K562 (cell line): ENCODE results near the gene BCL7C. TPM values are rescaled to one million over a fixed set of nuclear protein-coding genes. Genes with fewer than 3 reads are reported as not detected.
A peak's percentile ranks its signal among the peaks of the same experiment; 100 is the strongest.

Experiments
- ATAC-seq: fragments of 200-7000 bp; cut with Tn5 transposase; 3 replicates; pipeline ENCODE4 v1.9.1; 2020; ENCODE audit warnings: moderate library complexity
- BruUV-seq: library from RNA; stranded (reverse); fragments of 400-500 nt; replicated peaks from 2 replicates; lab custom pipeline; 2021; lab: Mats Ljungman, UMichigan
- CTCF ChIA-PET: fragments of 300-600 bp; formaldehyde crosslinking; extraction: SDS; loops from one replicate; lab custom pipeline; 2021; ENCODE audit warnings: low intra/inter-chr PET ratio; lab: Yijun Ruan, JAX
- POLR2A ChIA-PET: fragments of 300-600, 350-650 bp; sonication (Branson Sonifier 250); formaldehyde crosslinking; extraction: SDS; loops from one replicate; lab custom pipeline; 2021; ENCODE audit warnings: antibody characterized with exemption, inconsistent platforms; lab: Yijun Ruan, JAX
- DNase-seq, 4 experiments: peaks; one replicate each; pipeline versions ENCODE4 v3.0.0 to v3.0.0-alpha.2; 2011 to 2018; ENCODE audit warnings: low spot score in 3 of 4, mixed read lengths in 3 of 4; ENCODE audit errors: extremely low read depth in 1 of 4
- FAIRE-seq: peaks from 2 replicates; lab custom pipeline; 2011; peaks lifted over from hg19 to GRCh38; lab: Jason Lieb, UNC
- H2AFZ ChIP-seq: 2 replicates; pipeline ENCODE4 v1.6.0; 2011; ENCODE audit warnings: low read depth, low read length, control low read depth, inconsistent platforms
- H3K27ac ChIP-seq: fragments of 200-600 bp; 3 replicates; pipeline ENCODE4 v1.8.0; 2011; ENCODE audit warnings: low read depth, mild to moderate bottlenecking, control low read depth, inconsistent platforms, low read length, moderate library complexity, mixed read lengths; ENCODE audit errors: extremely low read depth
- H3K27me3 ChIP-seq, 2 experiments: fragments of 300-600 bp in 1 of 2; 2 replicates in 1 of 2; 3 replicates in 1 of 2; pipeline versions ENCODE4 v1.6.0 to v1.8.0; 2011; ENCODE audit warnings: inconsistent platforms in 2 of 2, low read length in 2 of 2, mild to moderate bottlenecking in 1 of 2, mixed read lengths in 1 of 2, moderate library complexity in 1 of 2; ENCODE audit not compliant: control insufficient read depth in 2 of 2, insufficient read depth in 2 of 2
- H3K36me3 ChIP-seq: fragments of 300-600 bp; 3 replicates; pipeline ENCODE4 v1.8.0; 2011; ENCODE audit warnings: mild to moderate bottlenecking, low read length, inconsistent platforms; ENCODE audit not compliant: control insufficient read depth, insufficient read depth
- H3K4me1 ChIP-seq, 2 experiments: fragments of 200-600 bp in 1 of 2; replicated peaks in 1 of 2; 2 replicates in 1 of 2; 3 replicates in 1 of 2; pipeline versions ENCODE4 v1.5.1 to v1.8.0; 2011; ENCODE audit warnings: inconsistent platforms in 2 of 2, low read length in 2 of 2, mild to moderate bottlenecking in 1 of 2, mixed read lengths in 1 of 2, moderate library complexity in 1 of 2; ENCODE audit not compliant: control insufficient read depth in 2 of 2, insufficient read depth in 2 of 2
- H3K4me2 ChIP-seq: 2 replicates; pipeline ENCODE4 v1.6.1; 2011; ENCODE audit warnings: low read length, control low read depth, inconsistent platforms, mixed read lengths; ENCODE audit not compliant: insufficient read depth
- H3K4me3 ChIP-seq: fragments of 200-600 bp; sonication (generic), shearing (Covaris generic); 2 replicates; pipeline ENCODE4 v1.5.1; 2016; ENCODE audit warnings: control low read depth, inconsistent platforms
- H3K79me2 ChIP-seq: fragments of 200-600 bp; 3 replicates; pipeline ENCODE4 v1.8.0; 2011; ENCODE audit warnings: low read length, inconsistent platforms; ENCODE audit not compliant: control insufficient read depth, insufficient read depth
- H3K9ac ChIP-seq, 2 experiments: 2 replicates each; pipeline versions ENCODE4 v1.6.0 to v1.6.1; 2011; ENCODE audit warnings: low read depth in 2 of 2, low read length in 2 of 2, control low read depth in 1 of 2, inconsistent platforms in 1 of 2, mild to moderate bottlenecking in 1 of 2, mixed read lengths in 1 of 2; ENCODE audit not compliant: insufficient read depth in 1 of 2
- H3K9me1 ChIP-seq: one replicate; pipeline ENCODE4 v1.6.0; 2011; ENCODE audit warnings: inconsistent platforms, mild to moderate bottlenecking, low read length, moderate library complexity; ENCODE audit not compliant: control insufficient read depth, insufficient read depth
- H3K9me3 ChIP-seq: replicated peaks from 2 replicates; pipeline ENCODE4 v1.5.1; 2011; ENCODE audit warnings: low read depth, low read length, inconsistent platforms; ENCODE audit not compliant: control insufficient read depth, insufficient read depth
- H4K20me1 ChIP-seq: replicated peaks from 2 replicates; pipeline ENCODE4 v1.6.1; 2011; ENCODE audit warnings: low read length, inconsistent platforms, mixed read lengths; ENCODE audit not compliant: control insufficient read depth, insufficient read depth
- ATF7 ChIP-seq: fragments of 450-650 bp; IDR thresholded peaks from 2 replicates; pipeline ENCODE4 v1.7.1; 2014; ENCODE audit warnings: mild to moderate bottlenecking, moderate library complexity
- CBX5 ChIP-seq: IDR thresholded peaks from 2 replicates; pipeline ENCODE4 v1.6.1; 2014; ENCODE audit warnings: low read depth, borderline replicate concordance
- CC2D1A ChIP-seq: fragments of 450-650 bp; IDR thresholded peaks from 2 replicates; pipeline ENCODE4 v1.6.1; 2017; ENCODE audit warnings: mild to moderate bottlenecking
- CREM ChIP-seq: IDR thresholded peaks from 2 replicates; pipeline ENCODE4 v1.6.1; 2014; ENCODE audit warnings: antibody characterized with exemption, low read depth
- ELF2 ChIP-seq: fragments of 250-450 bp; sonication (Bioruptor Pico); IDR thresholded peaks from 2 replicates; pipeline ENCODE4 v1.5.0; 2021; ENCODE audit warnings: mild to moderate bottlenecking
- FOXP1 ChIP-seq: sonication (generic); formaldehyde crosslinking; IDR thresholded peaks from 2 replicates; pipeline ENCODE4 v1.8.0; 2022; ENCODE audit warnings: mild to moderate bottlenecking, missing genetic modification reagents
- GABPB1 ChIP-seq: sonication (generic); formaldehyde crosslinking; IDR thresholded peaks from 2 replicates; pipeline ENCODE4 v1.8.0; 2022; ENCODE audit warnings: mild to moderate bottlenecking, missing genetic modification reagents
- HDAC1 ChIP-seq, 2 experiments: fragments of 450-650 bp; IDR thresholded peaks; 2 replicates each; pipeline ENCODE4 v1.6.1; 2016 to 2017; ENCODE audit warnings: inconsistent platforms in 1 of 2, mild to moderate bottlenecking in 1 of 2, moderate library complexity in 1 of 2
- HDAC6 ChIP-seq: IDR thresholded peaks from 2 replicates; pipeline ENCODE4 v1.6.1; 2012; ENCODE audit warnings: low read depth, mild to moderate bottlenecking, control low read depth, inconsistent platforms, low read length, moderate library complexity
- MLLT1 ChIP-seq, 2 experiments: fragments of 450-650 bp; IDR thresholded peaks; 2 replicates each; pipeline ENCODE4 v1.6.1; 2016
- RAD21 ChIP-seq, 2 experiments: fragments of 250-450 bp in 1 of 2; fragments of 450-650 bp in 1 of 2; sonication (Bioruptor Pico) in 1 of 2; formaldehyde crosslinking in 1 of 2; IDR thresholded peaks in 1 of 2; conservative IDR thresholded peaks in 1 of 2; 2 replicates each; pipeline versions ENCODE4 v1.4.0 to v1.8.0; 2020 to 2022; ENCODE audit warnings: mild to moderate bottlenecking in 2 of 2, moderate library complexity in 1 of 2
- SETDB1 ChIP-seq: IDR thresholded peaks from one replicate; pipeline ENCODE4 v1.6.1; 2012; ENCODE audit warnings: low read length, control low read depth, inconsistent platforms
- SMARCA4 ChIP-seq: fragments of 450-650 bp; IDR thresholded peaks from 2 replicates; pipeline ENCODE4 v1.6.1; 2016
- SUPT5H ChIP-seq: fragments of 450-650 bp; IDR thresholded peaks from 2 replicates; pipeline ENCODE4 v1.6.1; 2016
- WGBS: fragments of 100-300 bp; shearing (Covaris generic); methylation state at CpG from one replicate; pipeline ENCODE4 v1.1.6; 2016; ENCODE audit warnings: low coverage, mixed read lengths; ENCODE audit not compliant: insufficient coverage; ENCODE audit errors: missing lambda C conversion rate; 5-methylcytosine and 5-hydroxymethylcytosine counted together
- in situ Hi-C: fragments of 300-500 bp; cut with MboI; formaldehyde crosslinking; loops from 4 replicates; pipeline ENCODE4 v1.15.0; 2018; ENCODE audit warnings: inconsistent platforms, mixed read lengths
- intact Hi-C: fragments of 100-400 bp; cut with micrococcal nuclease; formaldehyde crosslinking; loops from 2 replicates; pipeline ENCODE4 v1.14.2; 2022
- polyA plus RNA-seq, 8 experiments: library from polyadenylated mRNA; depleted of rRNA in 4 of 8; stranded (reverse) in 5 of 8; unstranded in 3 of 8; fragments of >200 nt; fragmentation: Nextera tagmentation in 2 of 8; fragmentation: Illumina TruSeq in 1 of 8; extraction: Ambion mirVana in 2 of 8; extraction: Trizol in 1 of 8; gene quantifications; 2 replicates each; pipeline versions ENCODE4 v1.2.1 to v1.2.3, GENCODE V29; 2011 to 2014; ENCODE audit warnings: inconsistent platforms in 1 of 8, missing spikeins in 1 of 8
- total RNA-seq, 7 experiments: library from RNA; depleted of rRNA in 6 of 7; stranded (reverse); fragments of >200 nt in 6 of 7; fragmentation: Illumina TruSeq in 2 of 7; extraction: Trizol in 2 of 7; gene quantifications; 2 replicates each; pipeline versions ENCODE4 v1.2.1 to v1.2.3, GENCODE V29; 2011 to 2021; ENCODE audit warnings: low replicate concordance in 1 of 7

Gene BCL7C
- total and polyA plus RNA-seq, 9 of the 15 experiments (the other 6 are each of a cell fraction or from before 2014, with no cell fraction given) = 1.7 to 85.8 (median 19.6) TPM

GRCh38 chr16:30937692-30938091 is 43.8 kb upstream of the BCL7C start:
- POLR2A ChIA-PET = interaction anchor here (0.6 kb wide), 1 partner anchor 215 kb away, joined by 3 read pairs; no protein-coding TSS in a partner anchor

GRCh38 chr16:30934827-30935557 is 41.1 kb upstream of the BCL7C start:
- no peaks in the 10 kb centered on the region for H3K9me3 ChIP-seq
- peaks cover 58% of the 10 kb centered on the region; the same call in 2 of the 3 replicates for H3K36me3 ChIP-seq
- H3K4me1 ChIP-seq = peaks cover 0 to 6% of the 10 kb centered on the region in 2 experiments; a peak in 3 of 5 replicates
- H3K79me2 ChIP-seq = no peaks in the 10 kb centered on the region
- H3K27me3 ChIP-seq = no peaks in the 10 kb centered on the region
- peak; percentile 96 for ATAC-seq
- CTCF ChIA-PET = interaction anchor here (0.7 kb wide), 1 partner anchor 448 kb away, joined by 3 read pairs; no protein-coding TSS in a partner anchor
- H3K27ac ChIP-seq = peak overlapping the region; percentile 21; the same call in 2 of the 3 replicates
- peaks cover 3% of the 10 kb centered on the region for H3K9me1 ChIP-seq
- H3K9ac ChIP-seq = peak overlapping the region in 1 of 2 experiments; percentile 17; a peak in 1 of 4 replicates
- FAIRE-seq = peak; percentile 83
- H3K4me3 ChIP-seq = no peak overlapping the region
- intact Hi-C loops = loop anchor here (2.0 kb wide), 1 partner anchor 16 kb away; no protein-coding TSS in a partner anchor
- BruUV-seq = no TSS peak
- POLR2A ChIA-PET = interaction anchor here (0.6 to 0.9 kb wide), 3 partner anchors 8 to 90 kb away, joined by 3 to 4 read pairs (median 4); no protein-coding TSS in a partner anchor
- 31% methylated on average over 12 of the region's 12 CpGs for WGBS
- H2AFZ ChIP-seq = no peak overlapping the region
- H3K4me2 ChIP-seq = no peak overlapping the region
- DNase-seq = peak; percentile 61 to 79 (median 72)
- in situ Hi-C loops = no loop called here
- H4K20me1 ChIP-seq = no peaks in the 10 kb centered on the region
- 0 out of 2 replicates have a peak, but pooled peaks have one; percentile 27 for TF ChIP-seq GABPB1 (CRISPR knock-in tag)
- no peak for TF ChIP-seq SETDB1
- TF ChIP-seq SMARCA4 = no peak
- TF ChIP-seq HDAC1 (IDR thresholded peaks at IDR 0.05) = peak in 1 of 2 experiments; percentile 39; a peak in 1 of 4 replicates
- TF ChIP-seq SUPT5H = peak; percentile 47; the same call in 1 of the 2 replicates
- TF ChIP-seq MLLT1 (IDR thresholded peaks at IDR 0.05) = 0 out of 4 replicates have a peak, but pooled peaks of 1 of the 2 experiments have one; percentile 61
- TF ChIP-seq ELF2 = no peak
- TF ChIP-seq ATF7 = peak; percentile 55; the same call in 1 of the 2 replicates
- 0 out of 2 replicates have a peak, but pooled peaks have one; percentile 36 for TF ChIP-seq FOXP1
- TF ChIP-seq CBX5 = no peak
- TF ChIP-seq CREM = peak; percentile 29; the same call in 1 of the 2 replicates
- TF ChIP-seq RAD21 (CRISPR knock-in tag; conservative IDR thresholded peaks at IDR 0.05 in 1 of 2, IDR thresholded peaks at IDR 0.05 in 1 of 2) = peak; percentile 66 to 80
- TF ChIP-seq HDAC6 = no peak

More at GRCh38 chr16:30937692-30938091, 43.8 kb upstream of the BCL7C start:
- ATAC-seq (no peak), FAIRE-seq (no peak), DNase-seq (no peak)
- in situ Hi-C loops = no loop called here
- no peak overlapping the region for H3K27ac ChIP-seq
- 0 out of 2 replicates have a peak, but pooled peaks have one; percentile 26 for TF ChIP-seq SUPT5H
- no peak for TF ChIP-seq CC2D1A
- no peaks in the 10 kb centered on the region for H3K27me3 ChIP-seq
- intact Hi-C loops = no loop called here
- no peaks in the 10 kb centered on the region for H4K20me1 ChIP-seq
- no peak overlapping the region for H3K4me2 ChIP-seq
- H3K4me3 ChIP-seq = no peak overlapping the region
- CTCF ChIA-PET = no interaction called here
- no peaks in the 10 kb centered on the region for H3K9me3 ChIP-seq
- peaks cover 3% of the 10 kb centered on the region for H3K9me1 ChIP-seq
- 71% methylated on average over 5 of the region's 5 CpGs for WGBS
- peaks cover 55% of the 10 kb centered on the region; the same call in 2 of the 3 replicates for H3K36me3 ChIP-seq
- no TSS peak for BruUV-seq
- H2AFZ ChIP-seq = no peak overlapping the region
- no peaks in the 10 kb centered on the region for H3K79me2 ChIP-seq
- peak overlapping the region in 1 of 2 experiments; percentile 58; a peak in 1 of 4 replicates for H3K9ac ChIP-seq
- peaks cover 8 to 11% of the 10 kb centered on the region in 2 experiments; a peak in 4 of 5 replicates for H3K4me1 ChIP-seq
